Measurements from ENCODE around the gene FHIT.

DNA sequence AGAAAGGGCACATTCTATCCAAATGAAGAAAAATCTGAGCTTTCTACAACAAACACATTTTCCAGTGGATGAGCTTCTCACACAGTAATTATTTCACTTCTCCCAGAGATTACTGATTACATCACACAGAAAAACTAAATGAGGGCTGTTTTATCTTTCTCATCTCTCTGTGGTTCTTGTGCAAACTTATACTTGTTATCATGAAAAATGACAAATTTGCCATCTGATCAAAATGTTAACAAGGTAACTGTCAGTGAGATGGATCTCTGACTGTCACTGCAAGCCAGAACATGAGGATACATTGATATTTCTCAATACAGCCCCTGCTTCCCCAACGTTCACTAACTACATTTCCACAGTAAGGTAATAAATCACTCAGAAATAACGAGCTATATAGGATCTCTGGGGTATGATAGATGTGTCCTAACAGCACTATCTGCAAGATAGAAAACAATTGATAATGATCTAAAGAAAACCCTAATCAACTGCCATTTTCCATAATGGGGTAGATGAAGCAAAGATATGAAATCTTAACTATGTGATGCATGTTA lies 1372.1 kb downstream of the FHIT start:
- TF ChIP-seq, protein P1, sequence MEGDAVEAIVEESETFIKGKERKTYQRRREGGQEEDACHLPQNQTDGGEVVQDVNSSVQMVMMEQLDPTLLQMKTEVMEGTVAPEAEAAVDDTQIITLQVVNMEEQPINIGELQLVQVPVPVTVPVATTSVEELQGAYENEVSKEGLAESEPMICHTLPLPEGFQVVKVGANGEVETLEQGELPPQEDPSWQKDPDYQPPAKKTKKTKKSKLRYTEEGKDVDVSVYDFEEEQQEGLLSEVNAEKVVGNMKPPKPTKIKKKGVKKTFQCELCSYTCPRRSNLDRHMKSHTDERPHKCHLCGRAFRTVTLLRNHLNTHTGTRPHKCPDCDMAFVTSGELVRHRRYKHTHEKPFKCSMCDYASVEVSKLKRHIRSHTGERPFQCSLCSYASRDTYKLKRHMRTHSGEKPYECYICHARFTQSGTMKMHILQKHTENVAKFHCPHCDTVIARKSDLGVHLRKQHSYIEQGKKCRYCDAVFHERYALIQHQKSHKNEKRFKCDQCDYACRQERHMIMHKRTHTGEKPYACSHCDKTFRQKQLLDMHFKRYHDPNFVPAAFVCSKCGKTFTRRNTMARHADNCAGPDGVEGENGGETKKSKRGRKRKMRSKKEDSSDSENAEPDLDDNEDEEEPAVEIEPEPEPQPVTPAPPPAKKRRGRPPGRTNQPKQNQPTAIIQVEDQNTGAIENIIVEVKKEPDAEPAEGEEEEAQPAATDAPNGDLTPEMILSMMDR (IDR thresholded peaks at IDR 0.05) = no peak
- TF ChIP-seq POLR2A (IDR thresholded peaks at IDR 0.05) = no peak
